Rectal smooth muscle tissue (tissue), 1 donor: Measurements from ENCODE around the gene PAQR7.

Experiments
- H3K27ac ChIP-seq: one replicate; pipeline ENCODE4 v1.7.0; 2013; ENCODE audit warnings: low read depth, low read length, inconsistent platforms
- H3K27me3 ChIP-seq: one replicate; pipeline ENCODE4 v1.7.0; 2013; ENCODE audit warnings: low read length; ENCODE audit not compliant: control insufficient read depth, insufficient read depth
- H3K36me3 ChIP-seq: one replicate; pipeline ENCODE4 v1.7.0; 2013; ENCODE audit warnings: low read length; ENCODE audit not compliant: control insufficient read depth, insufficient read depth
- H3K4me1 ChIP-seq: one replicate; pipeline ENCODE4 v1.7.0; 2013; ENCODE audit warnings: low read length; ENCODE audit not compliant: control insufficient read depth, insufficient read depth
- H3K4me3 ChIP-seq: one replicate; pipeline ENCODE4 v1.7.0; 2013; ENCODE audit warnings: low read length
- H3K9ac ChIP-seq: one replicate; pipeline ENCODE4 v1.7.0; 2013; ENCODE audit warnings: low read length

The PAQR7 gene

GRCh38 chr1:25875154-25875855 is at the start of gene PAQR7:
TSS of gene PAQR7 (minus strand) at chr1:25875708. CDS start at chr1:25863839, 11,869 bp downstream.
- Histone ChIP-seq H3K27ac (peak within 1 kb of the TSS; percentile 79), H3K4me3 (peak within 1 kb of the TSS; percentile 78), H3K9ac (peak within 1 kb of the TSS; percentile 57), H3K36me3 (no peaks in the 10 kb centered on the region), H3K27me3 (no peaks in the 10 kb centered on the region), H3K4me1 (peaks cover 6% of the 10 kb centered on the region)

GRCh38 chr1:25924454-25924853 is 48.9 kb upstream of the PAQR7 start:
- Histone ChIP-seq H3K27ac (no peak overlapping the region), H3K9ac (no peak overlapping the region), H3K4me1 (no peaks in the 10 kb centered on the region), H3K36me3 (no peaks in the 10 kb centered on the region), H3K4me3 (no peak overlapping the region), H3K27me3 (no peaks in the 10 kb centered on the region)

- Histone ChIP-seq H3K27ac (peak overlapping the region; percentile 46), H3K4me1 (no peaks in the 10 kb centered on the region)
These were observed 47.6 kb upstream of the PAQR7 start for GRCh38 chr1:25922971-25923552.

GRCh38 chr1:25922056-25922970 is 46.8 kb upstream of the PAQR7 start:
- H3K9ac ChIP-seq = no peak overlapping the region
- peak overlapping the region; percentile 46 for H3K27ac ChIP-seq
- peak overlapping the region; percentile 60 for H3K4me3 ChIP-seq
- no peaks in the 10 kb centered on the region for H3K4me1 ChIP-seq
- H3K27me3 ChIP-seq = no peaks in the 10 kb centered on the region
- H3K36me3 ChIP-seq = no peaks in the 10 kb centered on the region

More at GRCh38 chr1:25922971-25923552, 47.6 kb upstream of the PAQR7 start:
- no peaks in the 10 kb centered on the region for H3K36me3 ChIP-seq
- peak overlapping the region; percentile 60 for H3K4me3 ChIP-seq
- no peaks in the 10 kb centered on the region for H3K27me3 ChIP-seq
- no peak overlapping the region for H3K9ac ChIP-seq

GRCh38 chr1:25918615-25919014 is 43.1 kb upstream of the PAQR7 start:
- no peaks in the 10 kb centered on the region for H3K4me1 ChIP-seq
- no peak overlapping the region for H3K27ac ChIP-seq

GRCh38 chr1:25917996-25918395 is 42.5 kb upstream of the PAQR7 start:
- no peaks in the 10 kb centered on the region for H3K36me3 ChIP-seq
- H3K9ac ChIP-seq = no peak overlapping the region
- H3K27me3 ChIP-seq = no peaks in the 10 kb centered on the region
- no peak overlapping the region for H3K4me3 ChIP-seq
- no peaks in the 10 kb centered on the region for H3K4me1 ChIP-seq
- H3K27ac ChIP-seq = no peak overlapping the region

More at GRCh38 chr1:25918615-25919014, 43.1 kb upstream of the PAQR7 start:
- Histone ChIP-seq H3K4me3 (no peak overlapping the region), H3K9ac (no peak overlapping the region), H3K27me3 (no peaks in the 10 kb centered on the region), H3K36me3 (no peaks in the 10 kb centered on the region)

GRCh38 chr1:25916460-25916859 is 41.0 kb upstream of the PAQR7 start:
- Histone ChIP-seq H3K4me1 (no peaks in the 10 kb centered on the region), H3K4me3 (no peak overlapping the region), H3K9ac (no peak overlapping the region), H3K27ac (no peak overlapping the region), H3K36me3 (no peaks in the 10 kb centered on the region), H3K27me3 (no peaks in the 10 kb centered on the region)

- Histone ChIP-seq H3K9ac (no peak overlapping the region), H3K27me3 (no peaks in the 10 kb centered on the region), H3K4me1 (no peaks in the 10 kb centered on the region), H3K27ac (no peak overlapping the region), H3K36me3 (no peaks in the 10 kb centered on the region), H3K4me3 (no peak overlapping the region)
These were observed 38.8 kb upstream of the PAQR7 start for GRCh38 chr1:25914074-25914995.

- Histone ChIP-seq H3K9ac (no peak overlapping the region), H3K27me3 (no peaks in the 10 kb centered on the region)
These were observed 37.7 kb upstream of the PAQR7 start for GRCh38 chr1:25913206-25913605.

GRCh38 chr1:25912076-25912831 is 36.7 kb upstream of the PAQR7 start:
- Histone ChIP-seq H3K36me3 (no peaks in the 10 kb centered on the region), H3K9ac (no peak overlapping the region), H3K27me3 (no peaks in the 10 kb centered on the region), H3K27ac (no peak overlapping the region), H3K4me1 (no peaks in the 10 kb centered on the region), H3K4me3 (no peak overlapping the region)

More at GRCh38 chr1:25913206-25913605, 37.7 kb upstream of the PAQR7 start:
- H3K27ac ChIP-seq = no peak overlapping the region
- no peaks in the 10 kb centered on the region for H3K4me1 ChIP-seq
- H3K4me3 ChIP-seq = no peak overlapping the region
- no peaks in the 10 kb centered on the region for H3K36me3 ChIP-seq

GRCh38 chr1:25911162-25911561 is 35.7 kb upstream of the PAQR7 start:
- no peak overlapping the region for H3K4me3 ChIP-seq
- H3K9ac ChIP-seq = no peak overlapping the region
- H3K27ac ChIP-seq = no peak overlapping the region
- H3K27me3 ChIP-seq = no peaks in the 10 kb centered on the region
- no peaks in the 10 kb centered on the region for H3K4me1 ChIP-seq
- no peaks in the 10 kb centered on the region for H3K36me3 ChIP-seq
